ENCODE results near the gene OR3A3. TPM values are rescaled to one million over a fixed set of nuclear protein-coding genes. Genes with fewer than 3 reads are reported as not detected.
A peak's percentile ranks its signal among the peaks of the same experiment; 100 is the strongest.
"Not testable (repeated sequence)": the region's sequence is repeated elsewhere in the genome, so short reads cannot be mapped to it uniquely, and the experiment has no call there.

Gene OR3A3
- not detected in 2 replicates for total RNA-seq (2014; rRNA removed; shearing (Covaris generic); ENCODE audit: low replicate concordance)

DNA sequence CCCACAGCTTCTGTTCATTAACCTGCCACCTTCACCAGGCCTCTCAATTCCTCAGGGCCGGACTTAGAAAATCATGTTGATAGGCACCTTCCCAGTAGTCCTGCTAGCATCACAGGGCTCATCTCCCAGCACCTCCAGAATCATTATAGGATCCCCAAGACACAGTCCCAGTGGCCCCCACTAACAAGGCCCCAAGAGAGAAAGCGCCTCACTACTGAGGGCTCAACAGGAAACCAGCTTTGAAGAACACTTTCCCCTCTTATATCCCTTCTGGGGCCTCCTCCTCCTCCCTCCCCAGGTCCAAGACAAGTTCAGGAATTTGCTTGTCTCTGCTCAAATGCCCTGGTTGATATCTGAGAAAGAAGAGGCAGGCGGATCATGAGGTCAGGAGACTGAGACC lies at the start of gene OR3A3:
Gene OR3A3 (plus strand): TSS at position 301 of the 400 bp plus-strand sequence.
- DNase-seq = no peak
- H3K36me3 ChIP-seq = no peaks in the 10 kb centered on the region
- H3K9me3 ChIP-seq = no peaks in the 10 kb centered on the region
- H3K4me3 ChIP-seq = no peak within 1 kb of the TSS
- H3K27me3 ChIP-seq = no peaks in the 10 kb centered on the region

DNA sequence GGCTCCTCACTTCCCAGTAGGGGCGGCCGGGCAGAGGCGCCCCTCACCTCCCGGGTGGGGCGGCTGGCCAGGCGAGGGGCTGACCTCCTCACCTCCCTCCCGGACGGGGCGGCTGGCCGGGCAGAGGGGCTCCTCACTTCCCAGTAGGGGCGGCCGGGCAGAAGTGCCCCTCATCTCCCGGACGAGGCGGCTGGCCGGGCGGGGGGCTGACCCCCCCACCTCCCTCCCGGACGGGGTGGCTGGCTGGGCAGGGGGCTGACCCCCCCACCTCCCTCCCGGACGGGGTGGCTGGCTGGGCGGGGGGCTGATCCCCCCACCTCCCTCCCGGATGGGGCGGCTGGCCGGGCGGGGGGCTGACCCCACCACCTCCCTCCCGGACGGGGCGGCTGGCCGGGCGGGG lies 40.0 kb upstream of the OR3A3 start:
- H3K9me3 ChIP-seq, DNase-seq, H3K4me3 ChIP-seq, H3K27me3 ChIP-seq, H3K36me3 ChIP-seq: not testable (repeated sequence)

DNA sequence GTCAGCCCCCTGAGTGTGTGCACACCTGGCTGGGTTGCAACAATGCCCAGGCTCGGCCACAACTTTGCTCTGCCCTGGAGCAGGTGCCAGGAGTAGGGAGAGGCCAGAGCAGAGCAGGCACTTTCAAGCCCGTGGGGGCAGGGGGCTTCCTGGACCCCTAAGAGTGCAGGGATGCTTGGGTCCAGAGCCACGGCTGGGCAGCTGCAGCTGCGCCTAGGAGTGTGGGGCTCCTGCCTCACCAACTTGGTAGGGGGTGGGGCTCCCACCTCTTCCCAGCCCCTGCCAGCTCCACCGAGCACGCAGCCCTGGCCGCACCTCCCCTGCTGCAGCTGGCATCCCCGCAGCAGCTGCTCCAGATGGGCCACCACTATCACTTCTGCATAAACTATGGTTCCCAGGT lies 32.8 kb upstream of the OR3A3 start:
- no peak for DNase-seq
- Histone ChIP-seq H3K36me3 (no peaks in the 10 kb centered on the region), H3K27me3 (no peaks in the 10 kb centered on the region), H3K4me3 (no peak overlapping the region), H3K9me3 (no peaks in the 10 kb centered on the region)

DNA sequence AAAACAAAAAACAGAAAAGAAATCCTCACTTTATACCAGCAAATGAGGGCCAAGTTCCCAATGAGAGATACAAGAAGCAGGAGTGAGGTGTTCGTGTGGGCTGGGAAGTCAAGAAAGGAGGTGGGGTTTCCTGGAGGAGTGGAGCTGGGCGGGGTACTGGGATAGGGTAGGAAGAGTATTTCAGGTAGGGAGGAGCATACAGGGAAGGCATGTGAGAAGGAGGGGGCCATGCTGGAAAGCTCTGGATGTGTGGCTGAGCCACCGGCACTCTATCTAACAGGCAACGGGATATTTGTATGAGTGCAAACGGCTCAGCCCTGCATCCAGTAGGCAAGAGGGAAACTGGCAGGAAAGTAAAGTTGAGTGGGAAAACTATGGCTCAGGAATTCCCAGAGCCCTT lies 29.2 kb upstream of the OR3A3 start:
- Histone ChIP-seq H3K4me3 (no peak overlapping the region), H3K36me3 (no peaks in the 10 kb centered on the region), H3K9me3 (no peaks in the 10 kb centered on the region), H3K27me3 (no peaks in the 10 kb centered on the region)
- DNase-seq = no peak

- no peaks in the 10 kb centered on the region for H3K36me3 ChIP-seq
- H3K9me3 ChIP-seq = no peaks in the 10 kb centered on the region
- no peak within 1 kb of the TSS for H3K4me3 ChIP-seq
- no peak for DNase-seq
- no peaks in the 10 kb centered on the region for H3K27me3 ChIP-seq
These were observed 25.0 kb upstream of the OR3A3 start, which contains the start of gene OR3A2 for GRCh38 chr17:3385869-3386816. OR3A2 (minus strand) TSS chr17:3386308.

DNA sequence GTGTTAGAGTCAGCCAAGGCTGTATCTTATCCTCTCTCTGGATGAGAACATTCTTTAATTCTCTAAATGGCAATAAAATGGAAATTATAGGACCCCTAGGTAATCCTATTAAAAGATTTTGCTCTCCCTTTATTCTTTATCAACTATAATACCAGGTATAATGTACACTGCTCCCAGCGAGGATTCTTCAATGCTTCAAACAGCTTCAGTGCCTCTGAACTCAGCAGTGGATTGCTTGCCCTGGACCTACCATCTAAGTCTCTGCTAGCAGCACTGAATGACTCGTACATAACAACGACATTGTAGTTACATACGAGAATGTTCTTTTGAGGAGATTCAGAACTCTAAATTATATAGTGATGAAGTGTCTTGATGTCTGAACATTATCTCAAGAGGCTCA lies 21.4 kb upstream of the OR3A3 start:
- H3K36me3 ChIP-seq = no peaks in the 10 kb centered on the region
- no peaks in the 10 kb centered on the region for H3K27me3 ChIP-seq
- no peaks in the 10 kb centered on the region for H3K9me3 ChIP-seq
- H3K4me3 ChIP-seq = no peak overlapping the region
- DNase-seq = no peak

DNA sequence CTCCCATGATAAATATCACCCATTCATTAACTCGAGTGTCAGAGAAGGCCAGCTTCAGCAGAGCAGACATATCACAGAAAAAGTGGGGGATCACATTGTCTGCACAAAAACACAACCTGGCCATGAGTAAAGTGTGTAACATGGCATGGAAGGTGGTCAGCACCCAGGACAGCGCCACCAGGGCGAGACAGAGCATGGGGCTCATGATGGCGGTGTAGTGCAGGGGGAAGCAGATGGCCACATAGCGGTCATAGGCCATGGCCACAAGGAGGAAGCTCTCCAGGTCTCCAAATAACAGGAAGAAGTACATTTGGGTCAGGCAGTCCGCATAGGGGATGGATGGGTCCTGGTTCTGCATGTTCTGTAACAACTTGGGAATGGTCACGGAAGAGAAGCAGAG lies 13.4 kb upstream of the OR3A3 start:
- not testable (repeated sequence) for H3K4me3 ChIP-seq, H3K36me3 ChIP-seq, H3K27me3 ChIP-seq, H3K9me3 ChIP-seq
- peak; percentile 3 for DNase-seq

- H3K27me3 ChIP-seq = no peaks in the 10 kb centered on the region
- no peak for DNase-seq
- H3K4me3 ChIP-seq = no peak within 1 kb of the TSS
- H3K9me3 ChIP-seq = no peaks in the 10 kb centered on the region
- no peaks in the 10 kb centered on the region for H3K36me3 ChIP-seq
These were observed 12.9 kb upstream of the OR3A3 start, which contains the start of gene OR1E1 for GRCh38 chr17:3398310-3398709. OR1E1 (minus strand) TSS chr17:3398410; CDS start chr17:3398410, 0 bp downstream.

GRCh38 chr17:3400055-3400454 lies 11.1 kb upstream of the OR3A3 start:
- H3K4me3 ChIP-seq = no peak overlapping the region
- no peaks in the 10 kb centered on the region for H3K36me3 ChIP-seq
- no peaks in the 10 kb centered on the region for H3K27me3 ChIP-seq
- no peaks in the 10 kb centered on the region for H3K9me3 ChIP-seq
- no peak for DNase-seq

DNA sequence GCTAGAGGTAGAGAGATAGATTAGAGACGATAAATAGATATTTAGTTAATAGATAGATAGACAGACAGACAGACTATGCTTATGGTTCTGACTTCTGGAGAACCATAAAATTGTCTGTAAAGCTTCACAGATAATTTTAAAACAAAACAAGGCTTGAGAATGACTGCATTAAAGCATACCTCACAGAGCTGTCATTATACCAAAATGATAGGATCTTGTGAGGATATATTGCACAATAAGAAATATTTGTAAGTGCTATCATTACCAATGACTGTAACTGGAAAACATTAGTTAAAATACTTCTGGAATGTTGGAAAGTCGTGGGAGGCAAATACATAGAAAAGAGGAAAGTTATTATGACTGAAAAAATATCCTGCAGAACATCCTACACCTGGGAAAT lies 9.4 kb upstream of the OR3A3 start:
- no peak for DNase-seq
- no peak overlapping the region for H3K4me3 ChIP-seq
- H3K9me3 ChIP-seq = no peaks in the 10 kb centered on the region
- no peaks in the 10 kb centered on the region for H3K27me3 ChIP-seq
- H3K36me3 ChIP-seq = no peaks in the 10 kb centered on the region

DNA sequence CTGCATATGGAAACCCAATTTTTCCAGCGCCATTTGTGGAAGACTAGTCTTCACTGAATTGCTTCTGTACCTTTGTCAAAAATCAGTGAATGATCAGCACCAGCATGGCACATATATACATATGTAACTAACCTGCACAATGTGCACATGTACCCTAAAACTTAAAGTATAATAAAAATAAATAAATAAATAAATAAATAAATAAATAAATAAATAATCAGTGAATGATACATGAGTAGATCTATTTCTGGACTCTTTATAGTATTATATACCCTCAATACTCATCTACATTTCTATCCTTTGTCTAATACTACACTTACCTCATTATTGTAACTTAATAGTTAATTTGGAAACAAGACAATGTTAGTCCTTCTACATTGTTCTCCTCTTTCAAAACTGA lies 7.3 kb upstream of the OR3A3 start:
- not testable (repeated sequence) for H3K27me3 ChIP-seq, H3K9me3 ChIP-seq, DNase-seq, H3K36me3 ChIP-seq, H3K4me3 ChIP-seq

GRCh38 chr17:3412216-3412615 lies 1.0 kb downstream of the OR3A3 start:
- H3K27me3 ChIP-seq, H3K4me3 ChIP-seq, H3K9me3 ChIP-seq, H3K36me3 ChIP-seq, DNase-seq: not testable (repeated sequence)

- no peak for DNase-seq
- no peak overlapping the region for H3K4me3 ChIP-seq
- no peaks in the 10 kb centered on the region for H3K36me3 ChIP-seq
- H3K27me3 ChIP-seq = no peaks in the 10 kb centered on the region
- no peaks in the 10 kb centered on the region for H3K9me3 ChIP-seq
These were observed 4.4 kb downstream of the OR3A3 start for GRCh38 chr17:3415610-3416009.

GRCh38 chr17:3418222-3418621 lies 7.1 kb downstream of the OR3A3 start:
- H3K36me3 ChIP-seq = no peaks in the 10 kb centered on the region
- H3K27me3 ChIP-seq = no peaks in the 10 kb centered on the region
- no peak for DNase-seq
- no peak overlapping the region for H3K4me3 ChIP-seq
- no peaks in the 10 kb centered on the region for H3K9me3 ChIP-seq

GRCh38 chr17:3433215-3433614 lies 22.0 kb downstream of the OR3A3 start:
- peak; percentile 6 for DNase-seq
- not testable (repeated sequence) for H3K4me3 ChIP-seq, H3K27me3 ChIP-seq, H3K9me3 ChIP-seq, H3K36me3 ChIP-seq

DNA sequence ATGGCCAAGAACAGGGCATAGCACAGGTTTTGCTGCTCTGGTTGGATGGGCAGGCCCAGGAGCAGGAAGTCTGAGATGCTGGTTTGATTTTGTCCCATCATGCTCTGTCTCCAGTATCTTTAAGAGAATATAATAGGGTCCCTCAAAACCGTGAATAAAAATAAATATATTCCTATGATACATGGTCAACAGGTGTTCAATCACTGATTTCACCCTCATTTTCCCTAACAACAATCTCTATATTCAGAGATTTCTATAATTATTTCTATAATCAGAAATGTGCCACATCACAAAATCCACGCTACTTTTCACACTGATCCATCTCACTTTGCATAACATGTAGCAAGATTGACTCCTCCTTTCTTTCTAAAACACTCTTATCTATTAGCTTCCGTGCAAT lies 22.6 kb downstream of the OR3A3 start, which contains the start of gene OR1E2:
Gene OR1E2 (minus strand): TSS at position 101 of the 400 bp plus-strand sequence. CDS start 0 bp downstream, at position 101.
- Histone ChIP-seq H3K27me3 (no peaks in the 10 kb centered on the region), H3K4me3 (no peak within 1 kb of the TSS), H3K9me3 (no peaks in the 10 kb centered on the region), H3K36me3 (no peaks in the 10 kb centered on the region)
- no peak for DNase-seq

GRCh38 chr17:3438368-3438767 lies 27.2 kb downstream of the OR3A3 start:
- Histone ChIP-seq H3K4me3 (no peak overlapping the region), H3K9me3 (no peaks in the 10 kb centered on the region), H3K36me3 (no peaks in the 10 kb centered on the region), H3K27me3 (no peaks in the 10 kb centered on the region)
- DNase-seq = no peak

- no peaks in the 10 kb centered on the region for H3K9me3 ChIP-seq
- H3K27me3 ChIP-seq = no peaks in the 10 kb centered on the region
- no peak overlapping the region for H3K4me3 ChIP-seq
- no peaks in the 10 kb centered on the region for H3K36me3 ChIP-seq
- DNase-seq = no peak
These were observed 29.3 kb downstream of the OR3A3 start for GRCh38 chr17:3440451-3440850.
